HCT116 (cell line): Measurements from ENCODE around the gene CHAC1. TPM values are rescaled to one million over a fixed set of nuclear protein-coding genes. Genes with fewer than 3 reads are reported as not detected.

Source experiments
- ATAC-seq: fragments of 200-7000 bp; cut with Tn5 transposase; 2 replicates; pipeline ENCODE4 v1.9.1; 2020; ENCODE audit warnings: mild to moderate bottlenecking, moderate library complexity
- BruUV-seq: library from RNA; stranded (reverse); fragments of 400-500 nt; replicated peaks from 2 replicates; lab custom pipeline; 2021; lab: Mats Ljungman, UMichigan
- CTCF ChIA-PET: fragments of 300-600 bp; sonication (Branson Sonifier 250); formaldehyde crosslinking; loops from one replicate; lab custom pipeline; 2021; ENCODE audit warnings: antibody characterized with exemption; lab: Charles Lee
- POLR2A ChIA-PET: fragments of 300-600, 350-600 bp; sonication (Branson Sonifier 250); formaldehyde crosslinking; loops from one replicate; lab custom pipeline; 2021; ENCODE audit warnings: antibody characterized with exemption; lab: Charles Lee
- RAD21 ChIA-PET, 2 experiments: fragments of 300-600 bp; sonication (Branson Sonifier 250); formaldehyde crosslinking; loops; one replicate each; lab custom pipeline; 2023; ENCODE audit warnings: low total read pairs in 2 of 2; ENCODE audit not compliant: uncharacterized antibody in 2 of 2, unreplicated experiment in 2 of 2, low non-redundant PET in 1 of 2; lab: Charles Lee
- DNase-seq: peaks from one replicate; pipeline ENCODE4 v3.0.0-alpha.2; 2010; ENCODE audit warnings: low read depth, low spot score
- H2AFZ ChIP-seq: fragments of 200-600 bp; shearing (Covaris generic), sonication (generic); 2 replicates; pipeline ENCODE4 v1.6.1; 2017; ENCODE audit warnings: low read depth, mixed run types, mixed read lengths, antibody characterized with exemption, low read length; ENCODE audit not compliant: poor library complexity, severe bottlenecking
- H3K27ac ChIP-seq: 2 replicates; pipeline ENCODE4 v1.5.1; 2012; ENCODE audit warnings: low read depth, low read length
- H3K27me3 ChIP-seq: fragments of 200-600 bp; sonication (generic); 2 replicates; pipeline ENCODE4 v1.6.1; 2016; ENCODE audit warnings: mixed run types, low read length, mixed read lengths; ENCODE audit not compliant: insufficient read depth
- H3K36me3 ChIP-seq, 2 experiments: fragments of 200-500 bp in 1 of 2; fragments of 200-600 bp in 1 of 2; sonication (Bioruptor generic) in 1 of 2; sonication (generic) in 1 of 2; 2 replicates each; pipeline versions ENCODE4 v1.5.1 to v1.6.1; 2014 to 2016; ENCODE audit warnings: low read length in 2 of 2, inconsistent platforms in 1 of 2, mixed read lengths in 1 of 2, mixed run types in 1 of 2; ENCODE audit not compliant: insufficient read depth in 2 of 2, control insufficient read depth in 1 of 2
- H3K4me1 ChIP-seq, 2 experiments: fragments of 200-600 bp in 1 of 2; sonication (generic) in 1 of 2; 2 replicates each; pipeline versions ENCODE4 v1.5.1 to v1.6.1; 2012 to 2017; ENCODE audit warnings: low read length in 2 of 2, inconsistent platforms in 1 of 2, mild to moderate bottlenecking in 1 of 2, mixed read lengths in 1 of 2, mixed run types in 1 of 2, moderate library complexity in 1 of 2; ENCODE audit not compliant: insufficient read depth in 2 of 2, control insufficient read depth in 1 of 2
- H3K4me2 ChIP-seq: fragments of 200-600 bp; sonication (generic); 2 replicates; pipeline ENCODE4 v1.6.1; 2017; ENCODE audit warnings: mixed run types, low read length, mixed read lengths
- H3K4me3 ChIP-seq, 2 experiments: fragments of 200-600 bp in 1 of 2; sonication (generic) in 1 of 2; replicated peaks in 1 of 2; 2 replicates each; pipeline ENCODE4 v1.5.1; 2011 to 2016; ENCODE audit warnings: low read length in 2 of 2, control low read depth in 1 of 2, low read depth in 1 of 2, mild to moderate bottlenecking in 1 of 2, mixed read lengths in 1 of 2, mixed run types in 1 of 2
- H3K79me2 ChIP-seq: fragments of 200-600 bp; sonication (generic); 2 replicates; pipeline ENCODE4 v1.6.1; 2017; ENCODE audit warnings: mild to moderate bottlenecking, mixed run types, low read length, moderate library complexity, mixed read lengths; ENCODE audit not compliant: insufficient read depth
- H3K9ac ChIP-seq: fragments of 200-600 bp; sonication (generic); 2 replicates; pipeline ENCODE4 v1.6.1; 2016; ENCODE audit warnings: low read length, mixed read lengths
- H3K9me2 ChIP-seq: fragments of 200-600 bp; sonication (generic), shearing (Covaris generic); 2 replicates; pipeline ENCODE4 v1.6.1; 2017; ENCODE audit warnings: mixed run types, mild to moderate bottlenecking, moderate library complexity; ENCODE audit not compliant: insufficient read depth
- H3K9me3 ChIP-seq, 2 experiments: fragments of 200-500 bp in 1 of 2; fragments of 200-600 bp in 1 of 2; sonication (Bioruptor generic) in 1 of 2; sonication (generic) in 1 of 2; 2 replicates each; pipeline ENCODE4 v1.6.1; 2014 to 2017; ENCODE audit warnings: low read length in 2 of 2, mixed read lengths in 2 of 2, inconsistent platforms in 1 of 2, low read depth in 1 of 2, mild to moderate bottlenecking in 1 of 2, mixed run types in 1 of 2, moderate library complexity in 1 of 2; ENCODE audit not compliant: control insufficient read depth in 1 of 2, insufficient read depth in 1 of 2
- H4K20me1 ChIP-seq: fragments of 200-600 bp; sonication (generic), shearing (Covaris generic); 2 replicates; pipeline ENCODE4 v1.6.1; 2017; ENCODE audit warnings: mixed run types, mild to moderate bottlenecking, moderate library complexity; ENCODE audit not compliant: insufficient read depth
- ATF3 ChIP-seq: IDR thresholded peaks from 2 replicates; pipeline ENCODE4 v1.6.1; 2012
- CBX3 ChIP-seq: IDR thresholded peaks from 2 replicates; pipeline ENCODE4 v1.6.1; 2012; ENCODE audit warnings: low read depth
- ELF1 ChIP-seq: IDR thresholded peaks from 2 replicates; pipeline ENCODE4 v1.6.1; 2012; ENCODE audit warnings: low read depth, borderline replicate concordance
- EZH2 ChIP-seq: fragments of 200-600 bp; sonication (generic); IDR thresholded peaks from 2 replicates; pipeline ENCODE4 v1.6.1; 2017; ENCODE audit warnings: antibody characterized with exemption, mixed run types
- EZH2phosphoT487 ChIP-seq: fragments of 200-600 bp; IDR thresholded peaks from 2 replicates; pipeline ENCODE4 v1.6.1; 2018; ENCODE audit warnings: antibody characterized with exemption, borderline replicate concordance
- POLR2A ChIP-seq: IDR thresholded peaks from 2 replicates; pipeline ENCODE4 v1.7.0; 2011; ENCODE audit warnings: borderline replicate concordance; ENCODE audit not compliant: insufficient read depth, insufficient read length; ENCODE audit errors: extremely low read depth
- RAD21 ChIP-seq: IDR thresholded peaks from 2 replicates; pipeline ENCODE4 v1.6.1; 2012; ENCODE audit warnings: low read depth, mild to moderate bottlenecking
- SIN3A ChIP-seq: IDR thresholded peaks from 2 replicates; pipeline ENCODE4 v1.6.1; 2012; ENCODE audit warnings: low read depth
- SP1 ChIP-seq: IDR thresholded peaks from 2 replicates; pipeline ENCODE4 v1.6.1; 2012; ENCODE audit warnings: low read depth
- SRF ChIP-seq: IDR thresholded peaks from 2 replicates; pipeline ENCODE4 v1.6.1; 2012; ENCODE audit warnings: low read depth
- intact Hi-C: fragments of 100-400 bp; cut with micrococcal nuclease; formaldehyde crosslinking; loops from 2 replicates; pipeline ENCODE4 v1.10.0; 2022
- total RNA-seq: library from RNA; stranded (reverse); gene quantifications from one replicate; pipeline ENCODE4 v1.2.1, GENCODE V29; 2021; ENCODE audit not compliant: unreplicated experiment
- TF ChIP-seq, protein P1 (sequence below): IDR thresholded peaks from 2 replicates; pipeline ENCODE4 v1.6.1; 2012
- TF ChIP-seq, protein P2 (sequence below): IDR thresholded peaks from 2 replicates; pipeline ENCODE4 v1.6.1; 2012; ENCODE audit warnings: low read depth
- TF ChIP-seq, protein P3 (sequence below), 3 experiments: fragments of 200-600 bp in 1 of 3; sonication (generic) in 1 of 3; IDR thresholded peaks in 2 of 3; conservative IDR thresholded peaks in 1 of 3; 2 replicates each; pipeline ENCODE4 v1.5.1; 2012 to 2017; ENCODE audit warnings: low read depth in 2 of 3, low read length in 2 of 3, antibody characterized with exemption in 1 of 3, borderline replicate concordance in 1 of 3, control low read depth in 1 of 3, mild to moderate bottlenecking in 1 of 3, mixed read lengths in 1 of 3, mixed run types in 1 of 3, moderate library complexity in 1 of 3; ENCODE audit not compliant: insufficient read depth in 1 of 3
- TF ChIP-seq, protein P4 (sequence below): IDR thresholded peaks from 2 replicates; pipeline ENCODE4 v1.6.1; 2011; ENCODE audit warnings: mild to moderate bottlenecking, low read length, moderate library complexity; ENCODE audit not compliant: insufficient replicate concordance; ENCODE audit errors: extremely low read depth

Gene CHAC1
- total RNA-seq, 1 experiment from 2014 or later: 58.9 TPM

GRCh38 chr15:40911693-40912092 lies 41.6 kb upstream of the CHAC1 start (continued):
- TF ChIP-seq, protein P1, sequence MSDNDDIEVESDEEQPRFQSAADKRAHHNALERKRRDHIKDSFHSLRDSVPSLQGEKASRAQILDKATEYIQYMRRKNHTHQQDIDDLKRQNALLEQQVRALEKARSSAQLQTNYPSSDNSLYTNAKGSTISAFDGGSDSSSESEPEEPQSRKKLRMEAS: no peak
- no peak for TF ChIP-seq ELF1
- TF ChIP-seq CBX3: no peak

GRCh38 chr15:40912478-40912877 lies 40.8 kb upstream of the CHAC1 start:
- no TSS peak for BruUV-seq
- ChIA-PET POLR2A (interaction anchor here (0.8 to 1.0 kb wide), 3 partner anchors 16 to 41 kb away, joined by 3 to 5 read pairs (median 3); partner anchors contain the start of genes CHAC1 and DLL4), RAD21 (no interaction called here), CTCF (no interaction called here)
- Histone ChIP-seq H3K4me2 (no peak overlapping the region), H3K27me3 (no peaks in the 10 kb centered on the region), H3K36me3 (no peaks in the 10 kb centered on the region), H2AFZ (no peak overlapping the region), H3K27ac (no peak overlapping the region), H3K4me1 (peaks cover 5 to 6% of the 10 kb centered on the region in 2 experiments), H3K9me2 (no peaks in the 10 kb centered on the region), H3K9ac (no peak overlapping the region), H3K9me3 (no peaks in the 10 kb centered on the region), H3K4me3 (no peak overlapping the region), H4K20me1 (no peaks in the 10 kb centered on the region), H3K79me2 (no peaks in the 10 kb centered on the region)
- intact Hi-C loops: no loop called here
- DNase-seq: no peak
- no peak for ATAC-seq
- no peak for TF ChIP-seq CBX3
- TF ChIP-seq, protein P2, sequence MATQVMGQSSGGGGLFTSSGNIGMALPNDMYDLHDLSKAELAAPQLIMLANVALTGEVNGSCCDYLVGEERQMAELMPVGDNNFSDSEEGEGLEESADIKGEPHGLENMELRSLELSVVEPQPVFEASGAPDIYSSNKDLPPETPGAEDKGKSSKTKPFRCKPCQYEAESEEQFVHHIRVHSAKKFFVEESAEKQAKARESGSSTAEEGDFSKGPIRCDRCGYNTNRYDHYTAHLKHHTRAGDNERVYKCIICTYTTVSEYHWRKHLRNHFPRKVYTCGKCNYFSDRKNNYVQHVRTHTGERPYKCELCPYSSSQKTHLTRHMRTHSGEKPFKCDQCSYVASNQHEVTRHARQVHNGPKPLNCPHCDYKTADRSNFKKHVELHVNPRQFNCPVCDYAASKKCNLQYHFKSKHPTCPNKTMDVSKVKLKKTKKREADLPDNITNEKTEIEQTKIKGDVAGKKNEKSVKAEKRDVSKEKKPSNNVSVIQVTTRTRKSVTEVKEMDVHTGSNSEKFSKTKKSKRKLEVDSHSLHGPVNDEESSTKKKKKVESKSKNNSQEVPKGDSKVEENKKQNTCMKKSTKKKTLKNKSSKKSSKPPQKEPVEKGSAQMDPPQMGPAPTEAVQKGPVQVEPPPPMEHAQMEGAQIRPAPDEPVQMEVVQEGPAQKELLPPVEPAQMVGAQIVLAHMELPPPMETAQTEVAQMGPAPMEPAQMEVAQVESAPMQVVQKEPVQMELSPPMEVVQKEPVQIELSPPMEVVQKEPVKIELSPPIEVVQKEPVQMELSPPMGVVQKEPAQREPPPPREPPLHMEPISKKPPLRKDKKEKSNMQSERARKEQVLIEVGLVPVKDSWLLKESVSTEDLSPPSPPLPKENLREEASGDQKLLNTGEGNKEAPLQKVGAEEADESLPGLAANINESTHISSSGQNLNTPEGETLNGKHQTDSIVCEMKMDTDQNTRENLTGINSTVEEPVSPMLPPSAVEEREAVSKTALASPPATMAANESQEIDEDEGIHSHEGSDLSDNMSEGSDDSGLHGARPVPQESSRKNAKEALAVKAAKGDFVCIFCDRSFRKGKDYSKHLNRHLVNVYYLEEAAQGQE: no peak
- TF ChIP-seq SRF: no peak
- TF ChIP-seq ATF3: no peak
- TF ChIP-seq POLR2A: no peak
- no peak for TF ChIP-seq SP1
- TF ChIP-seq EZH2phosphoT487: no peak
- TF ChIP-seq EZH2: no peak
- TF ChIP-seq SIN3A: no peak
- TF ChIP-seq, protein P3, sequence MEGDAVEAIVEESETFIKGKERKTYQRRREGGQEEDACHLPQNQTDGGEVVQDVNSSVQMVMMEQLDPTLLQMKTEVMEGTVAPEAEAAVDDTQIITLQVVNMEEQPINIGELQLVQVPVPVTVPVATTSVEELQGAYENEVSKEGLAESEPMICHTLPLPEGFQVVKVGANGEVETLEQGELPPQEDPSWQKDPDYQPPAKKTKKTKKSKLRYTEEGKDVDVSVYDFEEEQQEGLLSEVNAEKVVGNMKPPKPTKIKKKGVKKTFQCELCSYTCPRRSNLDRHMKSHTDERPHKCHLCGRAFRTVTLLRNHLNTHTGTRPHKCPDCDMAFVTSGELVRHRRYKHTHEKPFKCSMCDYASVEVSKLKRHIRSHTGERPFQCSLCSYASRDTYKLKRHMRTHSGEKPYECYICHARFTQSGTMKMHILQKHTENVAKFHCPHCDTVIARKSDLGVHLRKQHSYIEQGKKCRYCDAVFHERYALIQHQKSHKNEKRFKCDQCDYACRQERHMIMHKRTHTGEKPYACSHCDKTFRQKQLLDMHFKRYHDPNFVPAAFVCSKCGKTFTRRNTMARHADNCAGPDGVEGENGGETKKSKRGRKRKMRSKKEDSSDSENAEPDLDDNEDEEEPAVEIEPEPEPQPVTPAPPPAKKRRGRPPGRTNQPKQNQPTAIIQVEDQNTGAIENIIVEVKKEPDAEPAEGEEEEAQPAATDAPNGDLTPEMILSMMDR (IDR thresholded peaks at IDR 0.05 in 2 of 3, conservative IDR thresholded peaks at IDR 0.05 in 1 of 3; ENCODE audit: borderline replicate concordance in 1 of 3, insufficient read depth in 1 of 3, low read depth in 2 of 3, low read length in 2 of 3): no peak
- TF ChIP-seq, protein P1: no peak
- TF ChIP-seq RAD21: no peak
- TF ChIP-seq, protein P4, sequence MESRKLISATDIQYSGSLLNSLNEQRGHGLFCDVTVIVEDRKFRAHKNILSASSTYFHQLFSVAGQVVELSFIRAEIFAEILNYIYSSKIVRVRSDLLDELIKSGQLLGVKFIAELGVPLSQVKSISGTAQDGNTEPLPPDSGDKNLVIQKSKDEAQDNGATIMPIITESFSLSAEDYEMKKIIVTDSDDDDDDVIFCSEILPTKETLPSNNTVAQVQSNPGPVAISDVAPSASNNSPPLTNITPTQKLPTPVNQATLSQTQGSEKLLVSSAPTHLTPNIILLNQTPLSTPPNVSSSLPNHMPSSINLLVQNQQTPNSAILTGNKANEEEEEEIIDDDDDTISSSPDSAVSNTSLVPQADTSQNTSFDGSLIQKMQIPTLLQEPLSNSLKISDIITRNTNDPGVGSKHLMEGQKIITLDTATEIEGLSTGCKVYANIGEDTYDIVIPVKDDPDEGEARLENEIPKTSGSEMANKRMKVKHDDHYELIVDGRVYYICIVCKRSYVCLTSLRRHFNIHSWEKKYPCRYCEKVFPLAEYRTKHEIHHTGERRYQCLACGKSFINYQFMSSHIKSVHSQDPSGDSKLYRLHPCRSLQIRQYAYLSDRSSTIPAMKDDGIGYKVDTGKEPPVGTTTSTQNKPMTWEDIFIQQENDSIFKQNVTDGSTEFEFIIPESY: no peak
